ENCODE data around the gene CUX1.
"Not testable (repeated sequence)": the region's sequence is repeated elsewhere in the genome, so short reads cannot be mapped to it uniquely, and the experiment has no call there.

DNA sequence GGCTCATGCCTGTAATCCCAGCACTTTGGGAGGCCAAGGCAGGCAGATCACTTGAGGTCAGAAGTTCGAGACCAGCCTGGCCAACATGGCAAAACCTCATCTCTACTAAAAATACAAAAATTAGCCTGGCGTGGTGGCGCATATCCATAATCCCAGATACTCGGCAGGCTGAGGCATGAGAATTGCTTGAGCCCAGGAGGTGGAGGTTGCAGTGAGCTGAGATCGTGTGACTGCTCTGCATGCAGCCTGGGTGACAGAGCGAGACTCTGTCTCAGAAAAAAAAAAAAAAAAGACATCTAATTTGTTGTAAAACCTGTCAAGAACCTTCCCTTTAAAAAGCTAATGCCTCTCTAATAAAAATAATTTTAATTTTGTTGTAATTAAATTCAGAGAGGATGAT lies 5.2 kb downstream of the CUX1 start:
- TF ChIP-seq CTCF, EZH2phosphoT487, EZH2 (IDR thresholded peaks at IDR 0.05): not testable (repeated sequence)

Measured in neural progenitor cell (in vitro differentiated cells).